ENCODE results near the gene CNGA2.

GRCh38 chrX:151753313-151754046 is 18.9 kb downstream of the CNGA2 start:
- peak in 1 of 3 donors; percentile 49 for TF ChIP-seq CTCF (IDR thresholded peaks at IDR 0.05)
- no peak for TF ChIP-seq POLR2A (IDR thresholded peaks at IDR 0.05)
